Adrenal gland (tissue), 5 donors: ENCODE results near the gene SLC39A2.

Source experiments
- CTCF ChIP-seq, 6 experiments: fragments of 450-650 bp in 4 of 6; fragments of 200-600 bp in 2 of 6; sonication (generic) in 1 of 6; IDR thresholded peaks; 1 replicate in 5 of 6; 2 replicates in 1 of 6; pipeline versions ENCODE4 v1.5.1 to v1.8.0; 2016 to 2021; ENCODE audit warnings: antibody characterized with exemption in 6 of 6, mild to moderate bottlenecking in 2 of 6, moderate library complexity in 1 of 6
- POLR2A ChIP-seq, 2 donors: fragments of 450-650 bp; IDR thresholded peaks; one replicate each; pipeline ENCODE4 v1.6.1; 2017; ENCODE audit warnings: antibody characterized with exemption in 2 of 2, mild to moderate bottlenecking in 2 of 2, moderate library complexity in 1 of 2
- donor health status: DM: no; HTN: no; CAD: no.

- TF ChIP-seq CTCF (IDR thresholded peaks at IDR 0.05) (no peak), POLR2A (IDR thresholded peaks at IDR 0.05) (no peak)
Observed at GRCh38 chr14:21047378-21047781, 48.3 kb downstream of the SLC39A2 start.
